Tibial nerve (tissue), 4 donors: Measurements from ENCODE around the gene MLC1. TPM values are rescaled to one million over a fixed set of nuclear protein-coding genes. Genes with fewer than 3 reads are reported as not detected.

Source experiments
- DNase-seq, 2 donors: peaks; one replicate each; pipeline ENCODE4 v3.0.0-alpha.2; 2019; ENCODE audit warnings: low spot score in 2 of 2
- H3K27ac ChIP-seq, 4 donors: fragments of 200-600 bp; sonication (generic) in 3 of 4; one replicate each; pipeline ENCODE4 v1.5.1; 2017 to 2019; ENCODE audit warnings: mild to moderate bottlenecking in 1 of 4
- H3K27me3 ChIP-seq, 2 donors: fragments of 200-600 bp; sonication (generic) in 1 of 2; one replicate each; pipeline versions ENCODE4 v1.5.1 to v1.6.0; 2017 to 2019
- H3K36me3 ChIP-seq, 3 donors: fragments of 200-600 bp; sonication (generic); one replicate each; pipeline ENCODE4 v1.5.1; 2018 to 2019
- H3K4me1 ChIP-seq, 4 donors: fragments of 200-600 bp; sonication (generic) in 3 of 4; one replicate each; pipeline ENCODE4 v1.5.1; 2017 to 2019
- H3K4me3 ChIP-seq, 4 donors: fragments of 200-600 bp; sonication (generic) in 3 of 4; one replicate each; pipeline ENCODE4 v1.5.1; 2017 to 2019; ENCODE audit warnings: mild to moderate bottlenecking in 1 of 4, moderate library complexity in 1 of 4
- H3K9me3 ChIP-seq, 4 donors: fragments of 200-600 bp; sonication (generic) in 3 of 4; one replicate each; pipeline ENCODE4 v1.5.1; 2017 to 2019
- EP300 ChIP-seq, 2 donors: sonication (generic); formaldehyde crosslinking; IDR thresholded peaks; one replicate each; pipeline ENCODE4 v1.6.1; 2017; ENCODE audit warnings: antibody characterized with exemption in 2 of 2, mild to moderate bottlenecking in 1 of 2
- POLR2A ChIP-seq, 2 donors: fragments of 450-650 bp; IDR thresholded peaks; one replicate each; pipeline ENCODE4 v1.6.1; 2017; ENCODE audit warnings: antibody characterized with exemption in 2 of 2, mild to moderate bottlenecking in 2 of 2, moderate library complexity in 2 of 2
- WGBS, 2 donors: methylation state at CpG; one replicate each; pipeline ENCODE4 v1.1.5; 2018; 5-methylcytosine and 5-hydroxymethylcytosine counted together
- total RNA-seq, 4 donors: library from RNA; depleted of rRNA; stranded (reverse); fragments of >200 nt; gene quantifications; one replicate each; pipeline ENCODE4 v1.1.0, GENCODE V29; 2016
- TF ChIP-seq, protein P1 (sequence below), 5 experiments: fragments of 200-600 bp in 3 of 5; fragments of 450-650 bp in 2 of 5; sonication (generic) in 3 of 5; IDR thresholded peaks; one replicate each; pipeline ENCODE4 v1.5.1; 2016 to 2019; ENCODE audit warnings: antibody characterized with exemption in 5 of 5, mild to moderate bottlenecking in 3 of 5, moderate library complexity in 2 of 5

Gene MLC1
- total RNA-seq, 4 donors from 2014 or later: not detected

DNA sequence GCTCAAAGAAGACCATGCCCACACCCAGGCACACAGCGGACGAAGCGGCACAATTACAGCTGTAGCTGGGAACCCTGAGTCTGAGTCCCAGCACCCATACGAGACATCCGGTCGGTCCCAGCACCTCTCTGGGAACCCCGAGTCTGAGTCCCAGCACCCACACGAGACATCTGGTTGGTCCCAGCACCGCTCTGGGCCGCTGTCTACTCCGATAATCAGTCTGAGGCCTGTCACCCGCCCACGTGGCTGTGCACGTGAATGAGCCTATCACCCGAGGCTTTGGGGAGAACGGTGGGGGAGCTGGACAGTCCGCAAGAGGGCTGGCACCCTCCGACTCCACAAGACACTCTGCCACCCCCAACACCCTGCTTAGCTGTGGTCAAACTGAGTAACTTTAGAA, 33.3 kb downstream of the MLC1 start:
- H3K36me3 ChIP-seq: no peaks in the 10 kb centered on the region
- 88 to 89% methylated on average over 18 of the region's 18 CpGs for WGBS, 2 donors
- no peak for DNase-seq
- no peaks in the 10 kb centered on the region for H3K4me1 ChIP-seq
- H3K27ac ChIP-seq: no peak overlapping the region
- H3K4me3 ChIP-seq: no peak overlapping the region
- H3K27me3 ChIP-seq: peaks cover 0 to 9% of the 10 kb centered on the region in 2 donors
- H3K9me3 ChIP-seq: peaks cover 0 to 35% (median 0%) of the 10 kb centered on the region in 4 donors
- TF ChIP-seq EP300 (IDR thresholded peaks at IDR 0.05) (no peak), POLR2A (IDR thresholded peaks at IDR 0.05) (no peak)
- TF ChIP-seq, protein P1, sequence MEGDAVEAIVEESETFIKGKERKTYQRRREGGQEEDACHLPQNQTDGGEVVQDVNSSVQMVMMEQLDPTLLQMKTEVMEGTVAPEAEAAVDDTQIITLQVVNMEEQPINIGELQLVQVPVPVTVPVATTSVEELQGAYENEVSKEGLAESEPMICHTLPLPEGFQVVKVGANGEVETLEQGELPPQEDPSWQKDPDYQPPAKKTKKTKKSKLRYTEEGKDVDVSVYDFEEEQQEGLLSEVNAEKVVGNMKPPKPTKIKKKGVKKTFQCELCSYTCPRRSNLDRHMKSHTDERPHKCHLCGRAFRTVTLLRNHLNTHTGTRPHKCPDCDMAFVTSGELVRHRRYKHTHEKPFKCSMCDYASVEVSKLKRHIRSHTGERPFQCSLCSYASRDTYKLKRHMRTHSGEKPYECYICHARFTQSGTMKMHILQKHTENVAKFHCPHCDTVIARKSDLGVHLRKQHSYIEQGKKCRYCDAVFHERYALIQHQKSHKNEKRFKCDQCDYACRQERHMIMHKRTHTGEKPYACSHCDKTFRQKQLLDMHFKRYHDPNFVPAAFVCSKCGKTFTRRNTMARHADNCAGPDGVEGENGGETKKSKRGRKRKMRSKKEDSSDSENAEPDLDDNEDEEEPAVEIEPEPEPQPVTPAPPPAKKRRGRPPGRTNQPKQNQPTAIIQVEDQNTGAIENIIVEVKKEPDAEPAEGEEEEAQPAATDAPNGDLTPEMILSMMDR (IDR thresholded peaks at IDR 0.05): no peak

DNA sequence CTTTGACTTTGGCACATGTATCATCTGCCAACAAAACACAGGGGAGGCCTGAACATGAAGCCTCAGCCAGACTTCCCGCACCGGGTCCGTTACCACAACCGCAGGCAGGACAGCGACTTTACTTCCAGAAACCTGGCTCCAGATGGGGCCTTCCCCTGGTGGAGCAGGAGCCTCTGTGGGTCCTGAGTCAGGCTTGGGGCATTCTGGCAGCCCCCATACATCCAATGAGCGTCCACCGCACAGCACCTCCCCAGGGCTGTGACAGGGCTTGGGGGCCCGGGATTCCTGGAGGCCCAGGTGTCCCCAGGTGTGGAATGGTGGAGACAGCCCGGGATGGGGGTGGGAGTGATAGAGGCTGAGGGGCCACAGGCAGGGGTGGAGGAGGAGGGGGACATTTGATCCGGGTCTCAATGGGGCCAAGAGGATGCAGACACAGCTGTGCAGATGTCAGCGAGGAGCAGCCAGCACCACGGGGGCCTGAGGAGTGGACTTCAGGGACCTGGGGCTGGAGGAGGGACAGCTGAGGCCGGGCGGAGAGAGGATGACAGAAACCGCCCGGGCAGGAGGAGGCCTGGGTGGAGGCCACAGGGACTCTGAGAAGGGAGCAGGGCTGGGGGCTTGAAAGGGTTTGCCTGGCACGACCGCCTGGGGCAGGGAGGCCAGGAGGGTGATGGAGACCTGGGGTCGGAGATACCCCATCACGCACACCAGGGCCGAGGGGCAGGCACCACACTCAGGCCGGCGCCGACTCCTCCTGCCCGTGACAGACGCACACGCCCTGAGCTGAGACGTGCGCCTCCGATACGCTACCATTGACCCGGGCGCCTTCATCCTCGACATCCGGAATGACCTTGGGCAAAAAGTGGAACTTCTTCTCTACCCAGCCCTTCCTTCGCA, 35.7 kb downstream of the MLC1 start:
- no peaks in the 10 kb centered on the region for H3K36me3 ChIP-seq
- no peak overlapping the region for H3K27ac ChIP-seq
- no peaks in the 10 kb centered on the region for H3K4me1 ChIP-seq
- TF ChIP-seq EP300 (IDR thresholded peaks at IDR 0.05) (no peak), POLR2A (IDR thresholded peaks at IDR 0.05) (no peak)
- TF ChIP-seq, protein P1 (IDR thresholded peaks at IDR 0.05): no peak
- peaks cover 0 to 9% of the 10 kb centered on the region in 2 donors for H3K27me3 ChIP-seq
- no peak for DNase-seq
- H3K9me3 ChIP-seq: peaks cover 0 to 34% (median 0%) of the 10 kb centered on the region in 4 donors
- 88 to 89% methylated on average over 36 of the region's 36 CpGs for WGBS, 2 donors
- no peak overlapping the region for H3K4me3 ChIP-seq

DNA sequence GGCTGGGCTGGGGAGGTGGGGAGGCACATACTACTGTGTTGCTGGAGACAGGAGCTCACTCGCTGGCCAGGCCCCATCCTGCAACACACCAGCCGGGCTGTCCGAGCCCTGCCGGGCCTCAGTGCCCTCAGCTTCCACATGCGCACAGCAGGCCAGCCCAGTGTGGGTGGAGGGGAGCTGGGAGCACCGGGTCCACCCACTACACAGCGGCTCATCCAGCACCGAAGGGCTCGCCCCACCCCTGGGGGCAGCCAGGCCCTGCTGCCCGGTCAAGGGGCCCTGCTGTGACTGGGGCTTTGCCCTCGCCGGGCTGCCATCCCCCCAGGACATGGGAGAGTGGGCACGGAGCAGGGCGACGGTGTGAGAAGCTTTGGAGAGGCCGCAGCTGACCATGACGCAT, 36.4 kb downstream of the MLC1 start:
- no peak for DNase-seq
- Histone ChIP-seq H3K36me3 (no peaks in the 10 kb centered on the region), H3K27me3 (peaks cover 0 to 9% of the 10 kb centered on the region in 2 donors), H3K4me3 (no peak overlapping the region), H3K4me1 (no peaks in the 10 kb centered on the region), H3K27ac (no peak overlapping the region), H3K9me3 (peaks cover 0 to 27% (median 0%) of the 10 kb centered on the region in 4 donors)
- TF ChIP-seq POLR2A (IDR thresholded peaks at IDR 0.05): no peak
- no peak for TF ChIP-seq EP300 (IDR thresholded peaks at IDR 0.05)
- TF ChIP-seq, protein P1 (IDR thresholded peaks at IDR 0.05): no peak
- WGBS, 2 donors: 69 to 79% methylated on average over 12 to 17 of the region's 17 CpGs

DNA sequence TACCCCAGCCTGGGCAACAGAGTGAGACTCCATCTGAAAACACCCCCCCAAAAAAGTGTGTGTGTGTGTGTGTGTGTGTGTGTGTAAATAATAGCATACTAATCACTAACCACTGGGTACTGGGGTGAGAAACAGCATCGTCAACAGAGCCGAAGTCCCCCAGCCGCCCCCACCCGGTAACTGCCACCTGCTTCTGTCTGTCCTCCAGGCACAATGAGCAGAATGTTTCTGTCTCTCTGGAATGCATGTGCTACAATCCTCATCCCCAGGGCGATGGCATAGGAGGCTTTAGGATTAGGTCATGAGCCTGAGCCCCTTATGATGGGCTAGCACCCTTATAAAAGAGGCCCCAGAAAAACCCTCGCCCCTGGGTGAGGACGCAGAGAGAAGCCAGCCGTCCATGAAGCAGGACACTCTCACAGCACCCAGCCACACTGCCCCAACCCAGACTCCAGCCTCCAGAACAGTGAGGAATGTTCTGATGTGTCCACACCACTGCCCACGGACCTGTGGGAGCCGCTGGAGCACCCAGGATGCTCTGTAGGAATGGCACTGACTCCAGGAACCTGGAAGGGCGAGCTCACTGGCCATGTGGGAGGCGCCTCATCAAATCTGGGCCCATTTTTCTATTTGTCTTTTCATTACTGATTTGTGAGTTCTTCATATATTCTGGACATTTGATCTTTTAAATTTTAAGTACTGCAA, 37.0 kb downstream of the MLC1 start:
- 81 to 84% methylated on average over 11 to 12 of the region's 12 CpGs for WGBS, 2 donors
- no peak for TF ChIP-seq EP300 (IDR thresholded peaks at IDR 0.05)
- TF ChIP-seq, protein P1 (IDR thresholded peaks at IDR 0.05): no peak
- TF ChIP-seq POLR2A (IDR thresholded peaks at IDR 0.05): no peak

DNA sequence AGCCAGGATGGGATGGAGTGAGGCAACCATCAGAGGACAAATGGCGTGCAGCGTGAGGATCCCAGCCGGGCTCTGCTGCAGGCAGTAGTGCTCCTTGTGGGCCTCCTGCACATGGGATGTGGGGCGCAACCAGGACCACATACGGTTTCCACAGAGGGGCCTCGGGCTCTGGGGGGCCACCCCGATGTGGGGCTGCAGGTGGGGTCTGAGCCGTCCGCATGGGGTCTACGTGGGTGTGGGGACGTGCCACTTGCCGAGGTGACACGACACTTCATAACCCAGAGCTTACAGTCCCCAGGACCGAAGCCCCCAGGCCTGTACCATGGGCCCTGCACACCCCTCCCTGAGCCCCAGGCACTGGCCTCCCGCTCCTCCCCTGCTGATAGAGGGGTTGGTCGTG, 37.9 kb downstream of the MLC1 start:
- Histone ChIP-seq H3K9me3 (peaks cover 0 to 12% (median 0%) of the 10 kb centered on the region in 4 donors), H3K27me3 (peaks cover 0 to 9% of the 10 kb centered on the region in 2 donors), H3K4me3 (no peak overlapping the region), H3K27ac (no peak overlapping the region), H3K36me3 (no peaks in the 10 kb centered on the region), H3K4me1 (no peaks in the 10 kb centered on the region)
- DNase-seq: no peak
- 87 to 88% methylated on average over 8 to 16 of the region's 16 CpGs for WGBS, 2 donors
- TF ChIP-seq, protein P1 (IDR thresholded peaks at IDR 0.05): no peak
- no peak for TF ChIP-seq EP300 (IDR thresholded peaks at IDR 0.05)
- no peak for TF ChIP-seq POLR2A (IDR thresholded peaks at IDR 0.05)

More for the DNA sequence above, 37.0 kb downstream of the MLC1 start:
- Histone ChIP-seq H3K9me3 (peaks cover 0 to 21% (median 0%) of the 10 kb centered on the region in 4 donors), H3K4me1 (no peaks in the 10 kb centered on the region), H3K27ac (no peak overlapping the region), H3K4me3 (no peak overlapping the region), H3K36me3 (no peaks in the 10 kb centered on the region), H3K27me3 (peaks cover 0 to 9% of the 10 kb centered on the region in 2 donors)
- no peak for DNase-seq
